ENCODE results near the gene LY6G6D.

GRCh38 chr6:31720196-31720770, 5.1 kb downstream of the LY6G6D start:
- TF ChIP-seq CTCF (IDR thresholded peaks at IDR 0.05) = no peak
- no peak for TF ChIP-seq POLR2A (IDR thresholded peaks at IDR 0.05)
